ENCODE measurements around the gene PIGW. TPM values are rescaled to one million over a fixed set of nuclear protein-coding genes. Genes with fewer than 3 reads are reported as not detected.
A peak's percentile ranks its signal among the peaks of the same experiment; 100 is the strongest.

The PIGW gene
- total and polyA plus RNA-seq, 10 of the 15 experiments (the other 5 are each of a cell fraction or from before 2014, with no cell fraction given) = 6.0 to 31.5 (median 13.8) TPM

- TF ChIP-seq MEF2A (IDR thresholded peaks at IDR 0.05; ENCODE audit: insufficient read depth, low read depth, low read length) (0 out of 2 replicates have a peak, but pooled peaks have one; percentile 1), MTA2 (IDR thresholded peaks at IDR 0.05; ENCODE audit: low read depth) (no peak), NBN (IDR thresholded peaks at IDR 0.05) (peak; percentile 33; the same call in 1 of the 2 replicates), POLR2AphosphoS5 (IDR thresholded peaks at IDR 0.05; ENCODE audit: low read length) (no peak), RELA (IDR thresholded peaks at IDR 0.05; ENCODE audit: borderline replicate concordance, partially characterized antibody) (peak; percentile 22), JUND (IDR thresholded peaks at IDR 0.05; ENCODE audit: low read depth, low read length) (no peak), DPF2 (IDR thresholded peaks at IDR 0.05) (0 out of 2 replicates have a peak, but pooled peaks have one; percentile 4), STAT1 (conservative IDR thresholded peaks at IDR 0.05) (no peak), IKZF2 (IDR thresholded peaks at IDR 0.05) (0 out of 4 replicates have a peak, but pooled peaks of 1 of the 2 experiments have one; percentile 15), SPI1 (IDR thresholded peaks at IDR 0.05; ENCODE audit: borderline replicate concordance, insufficient read depth, low read depth, low read length) (no peak), ZNF207 (IDR thresholded peaks at IDR 0.05; ENCODE audit: borderline replicate concordance) (no peak), SMAD1 (IDR thresholded peaks at IDR 0.05; ENCODE audit: low read depth, partially characterized antibody) (no peak), ASH2L (IDR thresholded peaks at IDR 0.05; ENCODE audit: borderline replicate concordance, low read depth) (no peak), PAX8 (IDR thresholded peaks at IDR 0.05) (no peak)
- TF ChIP-seq, protein P1, sequence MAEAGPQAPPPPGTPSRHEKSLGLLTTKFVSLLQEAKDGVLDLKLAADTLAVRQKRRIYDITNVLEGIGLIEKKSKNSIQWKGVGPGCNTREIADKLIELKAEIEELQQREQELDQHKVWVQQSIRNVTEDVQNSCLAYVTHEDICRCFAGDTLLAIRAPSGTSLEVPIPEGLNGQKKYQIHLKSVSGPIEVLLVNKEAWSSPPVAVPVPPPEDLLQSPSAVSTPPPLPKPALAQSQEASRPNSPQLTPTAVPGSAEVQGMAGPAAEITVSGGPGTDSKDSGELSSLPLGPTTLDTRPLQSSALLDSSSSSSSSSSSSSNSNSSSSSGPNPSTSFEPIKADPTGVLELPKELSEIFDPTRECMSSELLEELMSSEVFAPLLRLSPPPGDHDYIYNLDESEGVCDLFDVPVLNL (IDR thresholded peaks at IDR 0.05; ENCODE audit: low read depth, low read length) = no peak
- TF ChIP-seq, protein P2, sequence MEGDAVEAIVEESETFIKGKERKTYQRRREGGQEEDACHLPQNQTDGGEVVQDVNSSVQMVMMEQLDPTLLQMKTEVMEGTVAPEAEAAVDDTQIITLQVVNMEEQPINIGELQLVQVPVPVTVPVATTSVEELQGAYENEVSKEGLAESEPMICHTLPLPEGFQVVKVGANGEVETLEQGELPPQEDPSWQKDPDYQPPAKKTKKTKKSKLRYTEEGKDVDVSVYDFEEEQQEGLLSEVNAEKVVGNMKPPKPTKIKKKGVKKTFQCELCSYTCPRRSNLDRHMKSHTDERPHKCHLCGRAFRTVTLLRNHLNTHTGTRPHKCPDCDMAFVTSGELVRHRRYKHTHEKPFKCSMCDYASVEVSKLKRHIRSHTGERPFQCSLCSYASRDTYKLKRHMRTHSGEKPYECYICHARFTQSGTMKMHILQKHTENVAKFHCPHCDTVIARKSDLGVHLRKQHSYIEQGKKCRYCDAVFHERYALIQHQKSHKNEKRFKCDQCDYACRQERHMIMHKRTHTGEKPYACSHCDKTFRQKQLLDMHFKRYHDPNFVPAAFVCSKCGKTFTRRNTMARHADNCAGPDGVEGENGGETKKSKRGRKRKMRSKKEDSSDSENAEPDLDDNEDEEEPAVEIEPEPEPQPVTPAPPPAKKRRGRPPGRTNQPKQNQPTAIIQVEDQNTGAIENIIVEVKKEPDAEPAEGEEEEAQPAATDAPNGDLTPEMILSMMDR (IDR thresholded peaks at IDR 0.05 in 2 of 3, conservative IDR thresholded peaks at IDR 0.05 in 1 of 3; ENCODE audit: control insufficient read depth in 2 of 3, extremely low read depth in 1 of 3, insufficient read depth in 1 of 3, low read depth in 3 of 3, low read length in 3 of 3) = no peak
- TF ChIP-seq, protein P3, sequence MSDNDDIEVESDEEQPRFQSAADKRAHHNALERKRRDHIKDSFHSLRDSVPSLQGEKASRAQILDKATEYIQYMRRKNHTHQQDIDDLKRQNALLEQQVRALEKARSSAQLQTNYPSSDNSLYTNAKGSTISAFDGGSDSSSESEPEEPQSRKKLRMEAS (IDR thresholded peaks at IDR 0.05; ENCODE audit: low read depth, low read length) = no peak
- TF ChIP-seq, protein P4, sequence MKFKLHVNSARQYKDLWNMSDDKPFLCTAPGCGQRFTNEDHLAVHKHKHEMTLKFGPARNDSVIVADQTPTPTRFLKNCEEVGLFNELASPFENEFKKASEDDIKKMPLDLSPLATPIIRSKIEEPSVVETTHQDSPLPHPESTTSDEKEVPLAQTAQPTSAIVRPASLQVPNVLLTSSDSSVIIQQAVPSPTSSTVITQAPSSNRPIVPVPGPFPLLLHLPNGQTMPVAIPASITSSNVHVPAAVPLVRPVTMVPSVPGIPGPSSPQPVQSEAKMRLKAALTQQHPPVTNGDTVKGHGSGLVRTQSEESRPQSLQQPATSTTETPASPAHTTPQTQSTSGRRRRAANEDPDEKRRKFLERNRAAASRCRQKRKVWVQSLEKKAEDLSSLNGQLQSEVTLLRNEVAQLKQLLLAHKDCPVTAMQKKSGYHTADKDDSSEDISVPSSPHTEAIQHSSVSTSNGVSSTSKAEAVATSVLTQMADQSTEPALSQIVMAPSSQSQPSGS (IDR thresholded peaks at IDR 0.05; ENCODE audit: low read length) = no peak
Observed at GRCh38 chr17:36545077-36545464, 10.3 kb downstream of the PIGW start (continued).
